GM20431 (cell line): ENCODE data around the gene AKT1S1.
"Not testable (repeated sequence)": the region's sequence is repeated elsewhere in the genome, so short reads cannot be mapped to it uniquely, and the experiment has no call there.

ENCODE experiments used
- in situ Hi-C: fragments of 300-500 bp; cut with MseI, MboI; formaldehyde crosslinking; loops from one replicate; pipeline ENCODE4 v1.15.0; 2020; ENCODE audit warnings: low sequenced_read_pairs; ENCODE audit not compliant: unreplicated experiment

AKT1S1 gene

GRCh38 chr19:49877020-49877878, at the start of gene AKT1S1, which contains the start of gene TBC1D17:
AKT1S1 (minus strand) TSS chr19:49877355; CDS start chr19:49873295, 4,060 bp downstream.
TBC1D17 (plus strand) TSS chr19:49877702; CDS start chr19:49877724, 22 bp downstream.
- in situ Hi-C loops = no loop called here

GRCh38 chr19:49926515-49926914, 49.4 kb upstream of the AKT1S1 start:
- in situ Hi-C loops = no loop called here

- in situ Hi-C loops = no loop called here
Measured at GRCh38 chr19:49925486-49925885, 48.3 kb upstream of the AKT1S1 start.

- in situ Hi-C loops = not testable (repeated sequence)
Measured at GRCh38 chr19:49924881-49925210, 47.7 kb upstream of the AKT1S1 start.

- in situ Hi-C loops = no loop called here
Measured at GRCh38 chr19:49924004-49924880, 47.1 kb upstream of the AKT1S1 start.

- in situ Hi-C loops = no loop called here
Measured at GRCh38 chr19:49923055-49924003, 46.2 kb upstream of the AKT1S1 start.

- in situ Hi-C loops = no loop called here
Measured at GRCh38 chr19:49921871-49922795, 45.0 kb upstream of the AKT1S1 start.

GRCh38 chr19:49920624-49921363, 43.6 kb upstream of the AKT1S1 start:
- in situ Hi-C loops = no loop called here

- in situ Hi-C loops = no loop called here
Measured at GRCh38 chr19:49918089-49918488, 40.9 kb upstream of the AKT1S1 start.

GRCh38 chr19:49916839-49917733, 39.9 kb upstream of the AKT1S1 start:
- in situ Hi-C loops = no loop called here

- in situ Hi-C loops = no loop called here
Measured at GRCh38 chr19:49915271-49915670, 38.1 kb upstream of the AKT1S1 start.

GRCh38 chr19:49913720-49914119, 36.6 kb upstream of the AKT1S1 start:
- in situ Hi-C loops = no loop called here

- in situ Hi-C loops = no loop called here
Measured at GRCh38 chr19:49912965-49913685, 36.0 kb upstream of the AKT1S1 start.

GRCh38 chr19:49911381-49912145, 34.4 kb upstream of the AKT1S1 start:
- in situ Hi-C loops = no loop called here

GRCh38 chr19:49910179-49910578, 33.0 kb upstream of the AKT1S1 start:
- in situ Hi-C loops = no loop called here
